Stimulated activated CD4-positive, alpha-beta T cell treated with anti-CD3 and anti-CD28 coated beads, TNF-alpha, amount 100 ng/mL, for 24 hours (primary cell): Measurements from ENCODE around the gene CNTNAP2.

Experiments used
- DNase-seq, 3 experiments: peaks; one replicate each; pipeline ENCODE4 v3.0.0-alpha.2; 2020; ENCODE audit warnings: low read depth in 3 of 3

CNTNAP2 gene

GRCh38 chr7:148093375-148094166 lies 1977.0 kb downstream of the CNTNAP2 start:
- DNase-seq: no peak

DNA sequence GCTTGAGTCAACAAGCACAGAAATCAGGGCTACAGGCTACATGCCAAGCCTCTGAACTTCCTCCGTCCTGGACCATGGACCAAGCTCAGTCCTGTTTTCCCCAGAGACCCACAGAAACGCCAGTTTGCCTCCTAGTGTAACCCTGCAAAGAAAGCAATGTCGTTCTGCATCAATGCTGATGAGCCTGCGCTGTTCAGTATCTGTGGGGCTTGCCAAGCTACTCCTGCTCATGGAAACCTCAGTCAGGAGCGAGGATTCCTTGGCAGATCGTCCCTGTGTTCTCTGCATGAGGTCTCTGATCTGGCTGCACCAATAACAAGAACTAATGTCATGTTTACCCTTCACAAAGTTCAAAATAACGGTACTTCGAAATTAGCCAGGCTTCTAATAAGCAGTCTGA lies 1978.5 kb downstream of the CNTNAP2 start:
- DNase-seq: no peak

DNA sequence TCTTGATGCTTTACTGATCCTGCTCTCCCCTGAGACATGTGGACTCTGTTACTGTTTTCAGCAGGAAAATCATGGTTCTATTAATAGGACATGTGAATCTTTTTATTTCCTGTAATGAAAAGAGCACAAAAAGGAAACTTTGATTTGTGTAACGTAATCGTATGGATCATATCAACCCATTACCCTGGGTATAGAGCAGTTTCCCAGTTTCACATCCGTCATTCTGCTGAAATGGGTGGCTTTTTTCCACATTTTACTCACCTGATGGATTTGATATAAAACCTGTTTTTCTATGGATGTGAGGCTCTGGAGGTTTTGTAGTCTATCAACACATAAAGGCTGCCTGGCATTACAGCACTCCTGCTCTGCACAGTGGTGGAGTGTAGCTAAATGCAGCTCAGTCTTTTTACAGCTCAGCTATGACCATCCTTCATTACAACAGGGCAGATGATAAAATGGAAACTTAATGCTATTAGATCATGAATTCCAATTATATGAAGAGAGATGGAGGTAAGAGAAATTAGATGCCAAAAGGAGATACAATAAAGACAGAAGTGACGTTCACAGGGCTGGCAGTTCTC lies 1987.6 kb downstream of the CNTNAP2 start:
- DNase-seq: no peak

GRCh38 chr7:148104924-148105323 lies 1988.3 kb downstream of the CNTNAP2 start:
- DNase-seq: no peak

- DNase-seq: no peak
Measured at GRCh38 chr7:148105853-148106252, 1989.3 kb downstream of the CNTNAP2 start.

DNA sequence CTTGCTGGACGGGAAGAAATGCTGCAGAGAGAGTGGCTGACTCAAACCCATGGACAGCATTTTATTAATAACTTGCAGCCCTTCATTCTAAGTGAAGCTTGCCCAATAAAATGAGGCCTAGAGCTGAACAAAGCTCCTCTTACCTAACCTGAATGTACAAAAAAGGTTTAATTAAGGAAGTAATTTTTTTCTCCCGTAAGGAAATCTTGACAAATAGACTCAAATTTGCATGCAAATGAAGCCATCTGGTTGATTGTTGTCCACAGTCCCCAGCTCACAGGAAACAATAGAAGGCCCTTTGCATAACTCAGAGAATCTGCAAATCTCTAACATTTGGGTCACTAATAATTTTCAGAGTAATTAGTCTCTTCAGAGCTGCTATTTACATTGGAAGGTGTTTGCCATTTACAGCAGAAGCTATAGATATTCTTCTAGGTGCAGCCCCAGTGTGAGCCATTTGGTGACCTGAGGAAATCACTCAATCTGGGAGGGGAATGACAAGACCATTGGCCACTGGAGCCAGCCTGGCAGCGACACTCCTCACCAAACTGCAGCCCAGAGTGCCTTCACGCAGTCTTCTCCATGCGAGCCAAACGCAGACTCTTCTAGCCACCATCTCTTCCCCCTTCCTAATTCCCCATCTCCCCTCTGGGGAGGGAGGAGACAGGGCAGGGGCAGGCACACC lies 1991.0 kb downstream of the CNTNAP2 start:
- no peak for DNase-seq

- no peak for DNase-seq
Measured at GRCh38 chr7:148108381-148108780, 1991.8 kb downstream of the CNTNAP2 start.

GRCh38 chr7:148110097-148110868 lies 1993.7 kb downstream of the CNTNAP2 start:
- no peak for DNase-seq

DNA sequence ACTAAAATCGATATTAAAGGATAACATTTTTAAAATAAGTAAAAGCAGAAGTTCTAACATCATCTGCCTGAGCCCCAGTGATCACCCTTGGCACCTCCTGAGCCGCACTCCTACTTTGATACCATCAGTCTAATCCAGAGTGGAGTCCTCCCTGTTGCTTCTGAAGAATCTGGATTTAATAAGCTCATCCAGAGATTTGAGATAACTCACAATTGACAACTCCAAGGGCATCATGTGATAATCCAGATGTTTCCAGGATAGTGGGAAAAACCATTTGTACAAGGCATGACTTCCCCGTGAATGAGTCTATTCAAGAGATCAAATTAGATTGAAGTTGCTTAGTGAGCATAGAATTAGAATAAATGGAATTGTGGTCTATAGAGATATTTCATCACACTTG lies 1998.2 kb downstream of the CNTNAP2 start:
- no peak for DNase-seq

- no peak for DNase-seq
Measured at GRCh38 chr7:148115308-148115707, 1998.7 kb downstream of the CNTNAP2 start.

DNA sequence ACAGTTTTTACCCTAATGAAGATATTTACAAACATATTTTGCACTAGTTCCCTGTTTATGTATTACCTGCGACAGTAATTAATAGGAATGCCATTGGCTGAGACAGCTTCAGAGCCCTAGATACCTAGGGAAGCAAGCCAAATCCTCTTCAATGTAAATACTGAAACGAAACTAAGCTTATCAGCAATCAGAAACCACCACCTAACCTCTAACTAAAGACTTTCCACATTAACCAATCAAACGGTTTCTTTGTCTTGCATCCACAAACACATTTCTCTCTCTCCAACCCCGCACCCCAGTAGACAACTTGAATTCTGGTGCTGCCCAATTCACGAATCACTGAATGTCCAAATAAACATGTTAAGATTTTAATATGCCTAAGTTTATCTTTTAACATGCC lies 1999.6 kb downstream of the CNTNAP2 start:
- DNase-seq: no peak

DNA sequence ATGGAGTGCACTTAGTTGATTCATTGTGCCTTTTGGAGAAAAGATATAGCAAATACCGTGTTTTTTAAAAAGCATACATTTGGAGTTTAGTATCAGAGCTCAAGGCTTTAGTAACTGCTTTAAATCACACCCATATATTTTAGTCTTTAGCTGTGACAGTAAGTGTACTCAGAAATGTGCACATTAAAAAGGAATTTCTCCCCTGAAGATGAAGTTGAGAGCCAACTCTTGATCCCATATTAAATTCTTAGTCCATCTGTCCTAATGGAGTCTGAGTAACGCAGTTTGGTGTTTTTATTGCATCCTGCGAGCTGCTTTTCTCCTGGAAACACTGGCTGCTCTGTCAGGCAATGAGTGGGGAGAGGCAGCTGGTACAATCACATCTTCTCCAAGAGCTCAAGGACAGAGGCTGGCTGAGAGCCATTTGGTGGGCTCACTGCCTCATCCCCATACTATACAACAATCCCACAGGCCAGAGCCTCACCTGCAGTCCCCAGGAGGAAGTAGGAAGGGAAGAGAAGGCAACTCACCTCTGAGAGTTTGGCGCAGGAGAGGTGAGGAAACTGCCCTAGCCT lies 2000.3 kb downstream of the CNTNAP2 start:
- DNase-seq: no peak

DNA sequence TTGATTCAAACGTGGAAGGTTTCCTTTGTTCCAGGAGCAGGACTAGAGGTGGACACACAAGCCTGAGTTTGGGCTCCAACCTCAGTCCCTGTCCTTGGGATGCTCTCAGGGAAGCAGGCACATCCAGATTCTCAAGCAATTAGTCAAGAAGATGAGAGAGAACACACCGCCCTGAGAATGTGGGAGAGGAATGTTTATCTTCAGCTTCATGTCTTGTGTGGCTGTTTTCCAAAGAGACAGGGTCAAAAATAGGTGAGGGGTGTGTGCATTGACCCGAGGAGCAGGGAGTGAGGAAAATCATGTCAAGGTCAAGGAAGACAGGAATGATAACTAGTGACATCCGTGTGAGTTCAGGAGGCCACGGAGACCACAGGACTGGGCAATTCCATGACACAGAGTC lies 2001.8 kb downstream of the CNTNAP2 start:
- DNase-seq: no peak

DNA sequence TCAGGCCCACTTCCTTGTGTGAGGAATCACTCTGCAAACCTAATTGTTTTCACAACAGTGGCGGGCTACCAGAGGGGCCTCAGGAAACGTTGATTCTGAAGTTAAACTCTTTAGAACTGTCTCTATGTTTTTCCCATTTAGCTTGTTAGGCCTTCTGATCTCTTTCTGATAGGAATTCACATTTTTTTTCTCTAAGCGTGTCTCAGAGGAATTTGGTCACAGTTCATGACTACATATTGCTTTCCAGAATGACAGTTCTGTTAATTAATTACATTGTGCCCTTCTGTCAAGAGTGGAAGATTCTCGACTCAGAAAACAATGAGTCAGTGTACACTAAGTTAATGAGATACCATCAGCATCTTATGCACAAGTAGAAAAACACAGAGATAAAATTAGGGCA lies 2004.8 kb downstream of the CNTNAP2 start:
- DNase-seq: no peak

DNA sequence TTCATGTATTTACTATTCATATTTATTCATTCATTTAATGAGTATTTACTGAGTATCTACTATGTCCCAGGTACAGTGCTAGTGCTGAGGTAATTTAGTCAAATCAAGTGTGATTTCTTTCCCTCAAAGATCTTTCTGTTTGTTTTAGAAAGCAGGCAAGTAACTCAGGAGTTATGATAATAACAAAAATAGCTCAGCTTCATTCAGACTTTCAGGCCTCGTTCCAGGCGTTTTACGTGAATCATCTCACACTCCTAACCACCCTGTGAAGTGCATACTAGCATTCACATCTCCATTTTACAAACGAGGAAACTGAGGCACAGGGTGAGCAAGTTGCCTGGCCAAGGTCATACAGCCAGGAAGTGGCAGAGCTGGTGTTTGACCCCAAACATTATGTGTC lies 2005.2 kb downstream of the CNTNAP2 start:
- DNase-seq: no peak

DNA sequence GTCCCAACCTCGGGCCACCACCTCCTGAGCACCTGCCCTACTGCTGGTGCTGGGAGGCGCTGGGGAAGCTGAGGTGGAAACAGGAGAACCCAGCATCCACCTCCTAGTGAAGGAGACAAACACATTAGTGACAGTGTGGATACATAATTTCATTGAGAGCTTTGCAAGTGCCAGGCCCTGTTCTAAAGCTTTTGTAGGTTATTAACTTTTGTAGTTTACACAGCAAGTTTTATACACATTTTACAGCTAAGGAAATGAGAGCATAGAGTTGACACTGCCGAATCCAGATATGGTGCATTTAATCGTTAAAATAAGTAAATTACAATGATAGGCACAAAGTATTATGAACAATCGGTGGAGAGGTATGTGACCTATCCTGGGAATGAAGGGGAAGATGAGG lies 2007.9 kb downstream of the CNTNAP2 start:
- no peak for DNase-seq

GRCh38 chr7:148127374-148127773 lies 2010.8 kb downstream of the CNTNAP2 start:
- DNase-seq: no peak

GRCh38 chr7:148129023-148129422 lies 2012.4 kb downstream of the CNTNAP2 start:
- no peak for DNase-seq

DNA sequence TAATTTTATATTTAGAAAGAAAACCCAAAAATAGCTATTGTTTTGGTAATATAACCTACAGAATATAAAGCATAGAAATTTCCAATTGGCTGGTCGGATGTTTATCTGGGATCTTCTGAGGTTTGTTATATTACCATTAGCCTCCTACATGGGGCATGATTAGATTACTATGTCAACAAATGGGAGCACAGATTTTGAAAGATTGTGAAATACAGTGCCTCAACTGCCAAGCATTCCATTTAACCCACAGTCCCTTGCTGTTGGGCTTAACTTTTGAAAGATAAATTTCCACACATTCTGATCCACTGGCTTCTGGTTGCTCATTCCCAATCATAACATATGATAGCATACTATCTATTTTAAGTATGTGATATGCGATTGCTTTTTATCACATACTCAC lies 2018.5 kb downstream of the CNTNAP2 start:
- DNase-seq: no peak

DNA sequence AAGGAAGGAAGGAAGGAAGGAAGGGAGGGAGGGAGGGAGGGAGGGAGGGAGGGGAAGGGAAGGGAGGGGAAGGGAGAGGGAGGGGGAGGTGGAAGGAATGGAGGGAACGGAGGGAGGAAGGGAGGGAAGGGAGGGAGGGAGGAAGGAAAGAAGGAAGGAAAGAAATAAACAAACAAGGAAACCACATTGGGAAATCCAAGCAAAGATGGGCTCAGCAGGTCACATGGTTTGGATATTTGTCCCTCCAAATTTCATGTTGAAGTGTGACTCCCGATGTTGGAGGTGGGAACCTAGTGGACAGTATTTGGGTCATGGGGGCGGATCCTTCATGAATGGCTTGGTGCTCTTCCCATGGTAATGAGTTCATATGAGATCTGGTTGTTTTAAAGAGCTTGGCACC lies 2019.4 kb downstream of the CNTNAP2 start:
- DNase-seq: no peak

DNA sequence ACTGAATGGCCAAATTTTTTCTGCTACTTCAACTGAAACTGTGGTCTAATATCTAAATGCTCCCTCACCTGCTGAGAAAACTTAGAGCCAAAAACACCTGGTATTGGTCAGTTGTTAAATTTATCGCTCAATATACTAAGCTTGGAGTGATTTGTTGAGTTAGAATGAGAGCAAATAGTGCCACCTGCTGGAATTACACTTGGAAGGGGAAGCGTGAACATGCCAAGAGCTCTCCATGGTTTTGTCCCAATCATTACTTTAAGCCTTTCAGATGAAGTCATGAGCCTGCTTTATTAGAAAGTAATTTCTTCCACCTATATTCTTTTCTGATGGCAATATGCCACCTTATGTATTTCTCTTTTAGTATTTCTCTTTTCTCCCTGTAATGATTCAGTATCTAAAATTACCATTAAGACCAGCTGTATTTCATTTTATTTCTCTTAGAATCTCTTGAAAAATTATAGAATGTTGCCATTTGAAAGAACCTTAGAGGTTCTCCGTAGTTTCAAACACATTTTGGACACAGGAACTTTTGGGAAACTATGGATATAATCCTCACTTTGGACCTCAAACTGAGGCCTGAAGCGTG lies 2026.2 kb downstream of the CNTNAP2 start:
- DNase-seq: no peak

- DNase-seq: no peak
Measured at GRCh38 chr7:148144827-148145226, 2028.2 kb downstream of the CNTNAP2 start.
